Heart right ventricle (tissue), 16 donors: ENCODE results near the gene LDB2. TPM values are rescaled to one million over a fixed set of nuclear protein-coding genes. Genes with fewer than 3 reads are reported as not detected.

ENCODE experiments used
- ATAC-seq, 8 donors: fragments of 200-7000 bp; cut with Tn5 transposase; one replicate each; pipeline ENCODE4 v1.9.1; 2020; ENCODE audit warnings: mild to moderate bottlenecking in 8 of 8, moderate library complexity in 8 of 8, moderate number of reproducible peaks in 1 of 8
- DNase-seq, 2 donors: peaks; one replicate each; pipeline ENCODE4 v3.0.0-alpha.2; 2020
- H3K27ac ChIP-seq, 10 donors: fragments of 200-600 bp; sonication (generic) in 2 of 10; one replicate each; pipeline versions ENCODE4 v1.5.0 to v1.8.0; 2020 to 2022; ENCODE audit warnings: mild to moderate bottlenecking in 3 of 10
- H3K27me3 ChIP-seq, 7 donors: fragments of 200-600 bp; one replicate each; pipeline ENCODE4 v1.8.0; 2021 to 2022; ENCODE audit warnings: mild to moderate bottlenecking in 2 of 7
- H3K36me3 ChIP-seq, 9 donors: fragments of 200-600 bp; sonication (generic) in 1 of 9; one replicate each; pipeline versions ENCODE4 v1.5.0 to v1.8.0; 2020 to 2022; ENCODE audit warnings: mild to moderate bottlenecking in 2 of 9
- H3K4me1 ChIP-seq, 9 donors: fragments of 200-600 bp; sonication (generic) in 1 of 9; one replicate each; pipeline versions ENCODE4 v1.5.0 to v1.8.0; 2020 to 2022; ENCODE audit warnings: mild to moderate bottlenecking in 4 of 9
- H3K4me3 ChIP-seq, 10 donors: fragments of 200-600 bp; sonication (generic) in 2 of 10; one replicate each; pipeline versions ENCODE4 v1.5.0 to v1.8.0; 2020 to 2022; ENCODE audit warnings: mild to moderate bottlenecking in 7 of 10, moderate library complexity in 2 of 10
- H3K9me3 ChIP-seq, 11 donors: fragments of 200-600 bp in 10 of 11; sonication (generic) in 2 of 11; one replicate each; pipeline versions ENCODE4 v1.5.0 to v1.8.0; 2013 to 2022; ENCODE audit warnings: mild to moderate bottlenecking in 2 of 11, control low read depth in 1 of 11, moderate library complexity in 1 of 11
- WGBS, 2 donors: extraction: QIAGEN DNeasy Blood & Tissue Kit; methylation state at CpG; one replicate each; pipeline ENCODE4 v1.1.7; 2013; ENCODE audit warnings: inconsistent platforms in 1 of 2; 5-methylcytosine and 5-hydroxymethylcytosine counted together
- intact Hi-C, 10 donors: fragments of 100-400 bp; cut with DNase I; formaldehyde crosslinking; loops; one replicate each; pipeline versions ENCODE4 v1.11.1 to v1.14.2; 2022
- polyA plus RNA-seq, 2 donors: library from polyadenylated mRNA; stranded (reverse); fragments of 200-250 nt; gene quantifications; one replicate each; pipeline ENCODE4 v1.2.3, GENCODE V29; 2013
- total RNA-seq, 10 donors: library from RNA; stranded (reverse); fragmentation: NEBNext Ultra II Directional in 3 of 10; extraction: Animal tissue kit (Norgen Biotek cat#: 25700) in 3 of 10; gene quantifications; one replicate each; pipeline versions ENCODE4 v1.2.1 to v1.2.4, GENCODE V29; 2021 to 2023
- TF ChIP-seq, protein P1 (sequence below), 9 donors: fragments of 200-600 bp; sonication (generic) in 2 of 9; IDR thresholded peaks; one replicate each; pipeline versions ENCODE4 v1.5.0 to v1.8.0; 2021 to 2022; ENCODE audit warnings: antibody characterized with exemption in 9 of 9, mild to moderate bottlenecking in 5 of 9, moderate library complexity in 1 of 9
- donor health status: Arrhythmogenic right ventricular cardiomyopathy.
- donor health status: ischemic (EF 13 %, LVEDD 7.1; RV severe dilation, severe dysfunction).
- donor health status: healthy with polysubstance abuse.
- donor health status: DM: no; HTN: yes; CAD: no.
- donor health status: DM: no; HTN: no; CAD: no.
- donor health status: ischemic (EF 25% LVEDD 6.9; RV normal size, moderate dysfunction).
- donor health status: ischemic (EF 25% LVEDD 5.7; RV mildly dilated, moderate dysfunction).
- donor health status: healthy.
- donor health status: DM: yes; HTN: yes; CAD: no.
- donor health status: Ischemic cardiomyopathy.
- donor health status: ischemic (EF 35%, LVEDD 5.7; RV mildly dilated, moderate dysfunction).
- donor health status: nonischemic (EF 11% LVEDD 7.7; RV severe dilation, severe dysfunction).
- donor health status: DM: yes; HTN: yes; CAD: no.
- donor health status: PGD.
- donor health status: ischemic (EF 29% LVEDD 5.4; RV normal size, mild dysfunction).
- donor health status: nonischemic (EF 23%, LVEDD 6.1; RV moderate dilation, normal function).

The LDB2 gene
- total and polyA plus RNA-seq, 12 donors = 14.5 to 43.3 (median 23.5) TPM

DNA sequence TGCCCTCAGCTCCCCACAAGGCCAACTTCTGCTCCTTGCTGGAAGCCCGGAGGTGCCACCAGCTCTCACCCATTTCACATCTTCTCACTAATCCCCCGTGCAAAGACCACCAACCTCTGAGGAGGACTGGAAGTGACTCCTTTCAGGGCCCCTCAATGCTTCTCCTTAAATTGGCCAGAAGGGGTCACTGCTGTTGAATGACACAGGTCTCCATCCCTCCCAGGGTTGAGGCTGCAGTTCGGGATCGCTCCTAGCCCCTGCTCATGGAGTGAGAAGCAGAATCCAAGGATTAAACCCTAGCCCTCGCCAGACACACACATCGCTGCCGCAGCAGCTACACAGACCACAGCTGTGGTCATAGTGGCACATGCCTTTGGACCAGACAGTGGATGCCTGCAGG, 392.7 kb downstream of the LDB2 start:
- H3K27me3 ChIP-seq = no peaks in the 10 kb centered on the region
- peaks cover 0 to 28% (median 21%) of the 10 kb centered on the region in 11 donors for H3K9me3 ChIP-seq
- H3K36me3 ChIP-seq = peaks cover 0 to 94% (median 21%) of the 10 kb centered on the region in 9 donors
- ATAC-seq = peak in 4 of 8 donors; percentile 49 to 78 (median 55)
- H3K27ac ChIP-seq = no peak overlapping the region
- no peak for DNase-seq
- intact Hi-C loops = loop anchor here in 1 of 10 donors (10.0 kb wide), 1 partner anchor 819 kb away; no protein-coding TSS in a partner anchor
- no peak overlapping the region for H3K4me3 ChIP-seq
- WGBS, 2 donors = 63 to 72% methylated on average over 7 of the region's 7 CpGs
- TF ChIP-seq, protein P1, sequence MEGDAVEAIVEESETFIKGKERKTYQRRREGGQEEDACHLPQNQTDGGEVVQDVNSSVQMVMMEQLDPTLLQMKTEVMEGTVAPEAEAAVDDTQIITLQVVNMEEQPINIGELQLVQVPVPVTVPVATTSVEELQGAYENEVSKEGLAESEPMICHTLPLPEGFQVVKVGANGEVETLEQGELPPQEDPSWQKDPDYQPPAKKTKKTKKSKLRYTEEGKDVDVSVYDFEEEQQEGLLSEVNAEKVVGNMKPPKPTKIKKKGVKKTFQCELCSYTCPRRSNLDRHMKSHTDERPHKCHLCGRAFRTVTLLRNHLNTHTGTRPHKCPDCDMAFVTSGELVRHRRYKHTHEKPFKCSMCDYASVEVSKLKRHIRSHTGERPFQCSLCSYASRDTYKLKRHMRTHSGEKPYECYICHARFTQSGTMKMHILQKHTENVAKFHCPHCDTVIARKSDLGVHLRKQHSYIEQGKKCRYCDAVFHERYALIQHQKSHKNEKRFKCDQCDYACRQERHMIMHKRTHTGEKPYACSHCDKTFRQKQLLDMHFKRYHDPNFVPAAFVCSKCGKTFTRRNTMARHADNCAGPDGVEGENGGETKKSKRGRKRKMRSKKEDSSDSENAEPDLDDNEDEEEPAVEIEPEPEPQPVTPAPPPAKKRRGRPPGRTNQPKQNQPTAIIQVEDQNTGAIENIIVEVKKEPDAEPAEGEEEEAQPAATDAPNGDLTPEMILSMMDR (IDR thresholded peaks at IDR 0.05) = peak in 6 of 9 donors; percentile 28 to 57 (median 38)
- H3K4me1 ChIP-seq = no peaks in the 10 kb centered on the region

DNA sequence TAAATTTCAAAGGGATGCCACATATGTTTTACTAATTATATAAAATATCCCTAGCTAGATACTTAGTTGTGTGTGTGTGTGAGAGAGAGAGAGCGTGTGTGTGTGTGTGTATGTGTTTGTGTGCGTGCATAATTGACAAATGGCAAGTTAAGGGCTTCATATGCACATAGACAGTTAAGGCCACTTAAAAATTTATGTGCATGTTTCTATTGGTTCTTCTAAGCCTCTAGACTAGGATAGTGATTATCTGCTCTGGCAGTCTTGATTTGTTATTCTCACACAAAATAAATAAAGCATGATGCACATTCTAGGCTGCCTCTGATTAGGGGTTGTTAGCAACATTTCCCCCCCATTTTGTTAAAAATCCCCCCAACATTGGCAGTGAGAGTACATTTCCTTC, 393.2 kb downstream of the LDB2 start:
- Histone ChIP-seq H3K4me3 (no peak overlapping the region), H3K36me3 (peaks cover 0 to 93% (median 21%) of the 10 kb centered on the region in 9 donors), H3K27me3 (no peaks in the 10 kb centered on the region), H3K4me1 (no peaks in the 10 kb centered on the region), H3K9me3 (peaks cover 0 to 31% (median 21%) of the 10 kb centered on the region in 11 donors), H3K27ac (no peak overlapping the region)
- 77 to 80% methylated on average over 2 of the region's 2 CpGs for WGBS, 2 donors
- TF ChIP-seq, protein P1 (IDR thresholded peaks at IDR 0.05) = no peak
- intact Hi-C loops = loop anchor here in 1 of 10 donors (10.0 kb wide), 1 partner anchor 820 kb away; no protein-coding TSS in a partner anchor
- ATAC-seq (no peak), DNase-seq (no peak)

- Histone ChIP-seq H3K9me3 (peaks cover 0 to 20% (median 11%) of the 10 kb centered on the region in 11 donors), H3K4me3 (no peak overlapping the region), H3K27ac (no peak overlapping the region), H3K4me1 (no peaks in the 10 kb centered on the region), H3K27me3 (no peaks in the 10 kb centered on the region), H3K36me3 (peaks cover 0 to 76% (median 12%) of the 10 kb centered on the region in 9 donors)
- 98 to 99% methylated on average over 4 of the region's 4 CpGs for WGBS, 2 donors
- intact Hi-C loops = loop anchor here in 1 of 10 donors (10.0 kb wide), 1 partner anchor 821 kb away; no protein-coding TSS in a partner anchor
- TF ChIP-seq, protein P1 (IDR thresholded peaks at IDR 0.05) = no peak
- DNase-seq = no peak
- no peak for ATAC-seq
Measured at GRCh38 chr4:16503421-16504100, 394.9 kb downstream of the LDB2 start.

DNA sequence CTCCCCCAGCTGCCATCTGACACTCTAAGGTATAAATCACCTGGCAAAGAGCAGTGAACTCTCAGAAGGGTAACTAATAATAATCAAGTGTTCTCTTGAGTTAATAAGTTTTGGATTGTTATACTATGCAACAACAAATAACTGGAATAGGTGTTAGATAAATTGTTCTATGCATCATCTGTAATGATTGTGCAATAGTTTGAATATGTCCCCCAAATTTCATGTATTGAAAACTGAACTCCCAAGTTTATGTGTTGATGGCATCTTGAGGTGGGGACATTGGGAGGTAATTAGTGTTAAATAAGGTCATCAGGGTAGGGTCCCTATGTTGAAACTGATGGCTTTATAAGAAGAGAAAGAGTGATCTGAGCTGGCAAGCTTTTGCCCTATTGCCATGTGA, 399.5 kb downstream of the LDB2 start:
- H3K9me3 ChIP-seq = peaks cover 0 to 20% (median 11%) of the 10 kb centered on the region in 11 donors
- intact Hi-C loops = no loop called here
- H3K27ac ChIP-seq = no peak overlapping the region
- DNase-seq = no peak
- H3K36me3 ChIP-seq = peaks cover 0 to 36% (median 10%) of the 10 kb centered on the region in 9 donors
- H3K4me3 ChIP-seq = no peak overlapping the region
- TF ChIP-seq, protein P1 (IDR thresholded peaks at IDR 0.05) = no peak
- no peaks in the 10 kb centered on the region for H3K27me3 ChIP-seq
- no peak for ATAC-seq
- H3K4me1 ChIP-seq = no peaks in the 10 kb centered on the region
